Activated CD8-positive, alpha-beta T cell treated with anti-CD3 and anti-CD28 coated beads for 36 hours (primary cell): ENCODE measurements around the gene B9D2. TPM values are rescaled to one million over a fixed set of nuclear protein-coding genes. Genes with fewer than 3 reads are reported as not detected.

ENCODE experiments used
- ATAC-seq: fragments of 200-7000 bp; cut with Tn5 transposase; one replicate; pipeline ENCODE4 v1.10.0; 2021; ENCODE audit warnings: mild to moderate bottlenecking, moderate library complexity
- CTCF ChIA-PET: fragments of 350-600 bp; sonication (Branson Sonifier 250); formaldehyde crosslinking; loops from one replicate; lab custom pipeline; 2021; ENCODE audit warnings: antibody characterized with exemption; lab: Charles Lee
- POLR2A ChIA-PET: fragments of 350-600 bp; sonication (Branson Sonifier 250); formaldehyde crosslinking; loops from one replicate; lab custom pipeline; 2021; ENCODE audit warnings: antibody characterized with exemption; lab: Charles Lee
- DNase-seq: peaks from one replicate; pipeline ENCODE4 v3.0.0-alpha.2; 2020
- H3K27ac Mint-ChIP-seq: one replicate; pipeline ENCODE4 v1.8.0; 2021; ENCODE audit warnings: mild to moderate bottlenecking, mixed read lengths
- H3K27me3 Mint-ChIP-seq: one replicate; pipeline ENCODE4 v1.8.0; 2021; ENCODE audit warnings: mixed read lengths
- H3K36me3 Mint-ChIP-seq: one replicate; pipeline ENCODE4 v1.8.0; 2021; ENCODE audit warnings: low read depth, mixed read lengths
- H3K4me1 Mint-ChIP-seq: one replicate; pipeline ENCODE4 v1.8.0; 2021; ENCODE audit warnings: low read depth, mixed read lengths
- H3K4me3 Mint-ChIP-seq: one replicate; pipeline ENCODE4 v1.8.0; 2021; ENCODE audit warnings: mild to moderate bottlenecking, moderate library complexity, mixed read lengths
- H3K9me3 Mint-ChIP-seq: one replicate; pipeline ENCODE4 v1.8.0; 2021; ENCODE audit warnings: mixed read lengths
- CTCF ChIP-seq: fragments of 200-600 bp; IDR thresholded peaks from one replicate; pipeline ENCODE4 v1.8.0; 2022; ENCODE audit warnings: antibody characterized with exemption, mild to moderate bottlenecking
- intact Hi-C: fragments of 100-400 bp; cut with micrococcal nuclease; formaldehyde crosslinking; loops from one replicate; pipeline ENCODE4 v1.10.0; 2022
- total RNA-seq, 2 experiments: library from RNA; stranded (reverse); gene quantifications; one replicate each; pipeline ENCODE4 v1.2.3, GENCODE V29; 2021

B9D2 gene
- total RNA-seq, 2 experiments from 2014 or later, result 3.1 to 5.1 TPM

GRCh38 chr19:41366089-41366488 lies 2.1 kb upstream of the B9D2 start:
- no peaks in the 10 kb centered on the region for H3K27me3 Mint-ChIP-seq
- peaks cover 21% of the 10 kb centered on the region for H3K4me1 Mint-ChIP-seq
- peaks cover 4% of the 10 kb centered on the region for H3K36me3 Mint-ChIP-seq
- TF ChIP-seq CTCF, result peak; percentile 30
- H3K9me3 Mint-ChIP-seq, result no peaks in the 10 kb centered on the region
- ATAC-seq (no peak), DNase-seq (peak; percentile 57)
- CTCF ChIA-PET, result interaction anchor here (0.6 to 1.0 kb wide), 3 partner anchors 9 to 82 kb away, joined by 3 to 4 read pairs (median 3); no protein-coding TSS in a partner anchor
- no peak overlapping the region for H3K27ac Mint-ChIP-seq
- intact Hi-C loops, result no loop called here
- POLR2A ChIA-PET, result interaction anchor here (4.2 kb wide), 1 partner anchor 11 kb away, joined by 20 read pairs; no protein-coding TSS in a partner anchor
- no peak overlapping the region for H3K4me3 Mint-ChIP-seq

GRCh38 chr19:41364524-41365391 lies 809 bp upstream of the B9D2 start:
- peaks cover 25% of the 10 kb centered on the region for H3K4me1 Mint-ChIP-seq
- H3K36me3 Mint-ChIP-seq, result peaks cover 10% of the 10 kb centered on the region
- no peak for DNase-seq
- no peak for ATAC-seq
- CTCF ChIA-PET, result interaction anchor here (0.7 to 2.4 kb wide), 15 partner anchors 8 to 232 kb away, joined by 3 to 19 read pairs (median 5); partner anchors contain the start of gene TGFB1
- intact Hi-C loops, result no loop called here
- no peaks in the 10 kb centered on the region for H3K27me3 Mint-ChIP-seq
- TF ChIP-seq CTCF, result no peak
- H3K4me3 Mint-ChIP-seq, result peak overlapping the region; percentile 96
- POLR2A ChIA-PET, result interaction anchor here (1.0 to 4.2 kb wide), 8 partner anchors 10 to 62 kb away, joined by 3 to 30 read pairs (median 4); no protein-coding TSS in a partner anchor
- no peaks in the 10 kb centered on the region for H3K9me3 Mint-ChIP-seq
- H3K27ac Mint-ChIP-seq, result peak overlapping the region; percentile 99

GRCh38 chr19:41363371-41363752 lies 587 bp downstream of the B9D2 start:
- POLR2A ChIA-PET, result interaction anchor here (1.0 to 4.2 kb wide), 6 partner anchors 8 to 100 kb away, joined by 3 to 30 read pairs (median 4); no protein-coding TSS in a partner anchor
- intact Hi-C loops, result no loop called here
- peaks cover 13% of the 10 kb centered on the region for H3K36me3 Mint-ChIP-seq
- H3K27me3 Mint-ChIP-seq, result no peaks in the 10 kb centered on the region
- TF ChIP-seq CTCF, result no peak
- peak overlapping the region; percentile 96 for H3K4me3 Mint-ChIP-seq
- CTCF ChIA-PET, result interaction anchor here (0.9 to 2.4 kb wide), 8 partner anchors 8 to 207 kb away, joined by 3 to 19 read pairs (median 4); partner anchors contain the start of genes TGFB1 and TMEM91
- no peaks in the 10 kb centered on the region for H3K9me3 Mint-ChIP-seq
- peak overlapping the region; percentile 99 for H3K27ac Mint-ChIP-seq
- ATAC-seq (no peak), DNase-seq (no peak)
- H3K4me1 Mint-ChIP-seq, result peaks cover 30% of the 10 kb centered on the region

DNA sequence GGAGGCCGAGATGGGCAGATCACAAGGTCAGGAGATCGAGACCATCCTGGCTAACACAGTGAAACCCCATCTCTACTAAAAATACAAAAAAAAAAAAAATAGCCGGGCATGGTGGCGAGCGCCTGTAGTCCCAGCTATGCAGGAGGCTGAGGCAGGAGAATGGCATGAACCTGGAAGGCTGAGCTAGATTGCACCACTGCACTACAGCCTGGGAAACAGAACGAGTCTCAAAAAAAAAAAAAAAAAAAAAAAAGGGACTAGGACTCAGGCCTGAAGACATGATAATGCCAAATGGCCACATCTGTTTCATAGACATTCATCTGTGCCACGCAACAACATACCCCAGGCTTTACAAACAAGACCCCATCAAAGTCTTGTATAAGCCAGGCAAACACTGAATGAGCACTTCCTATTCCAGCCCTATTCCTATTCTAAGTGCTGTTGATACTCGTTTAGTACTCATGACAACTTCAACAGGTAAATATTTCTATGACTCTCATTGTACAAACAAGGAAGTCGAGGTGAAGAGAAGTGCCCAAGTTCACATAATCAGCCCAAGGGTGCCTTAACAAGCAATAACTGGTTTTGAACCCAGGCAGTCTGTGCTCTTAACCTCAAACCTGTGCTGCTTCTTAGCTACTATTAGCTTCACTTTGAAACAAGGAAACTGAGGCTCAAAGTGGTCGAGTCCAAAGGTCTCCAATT lies 1.7 kb downstream of the B9D2 start:
- no peaks in the 10 kb centered on the region for H3K9me3 Mint-ChIP-seq
- H3K36me3 Mint-ChIP-seq, result peaks cover 14% of the 10 kb centered on the region
- H3K27ac Mint-ChIP-seq, result no peak overlapping the region
- DNase-seq, result no peak
- TF ChIP-seq CTCF, result no peak
- no peaks in the 10 kb centered on the region for H3K27me3 Mint-ChIP-seq
- POLR2A ChIA-PET, result interaction anchor here (3.0 to 4.2 kb wide), 2 partner anchors 7 to 10 kb away, joined by 20 to 30 read pairs; no protein-coding TSS in a partner anchor
- H3K4me1 Mint-ChIP-seq, result peaks cover 39% of the 10 kb centered on the region
- CTCF ChIA-PET, result interaction anchor here (0.9 kb wide), 1 partner anchor 70 kb away, joined by 3 read pairs; no protein-coding TSS in a partner anchor
- no peak for ATAC-seq
- intact Hi-C loops, result no loop called here
- H3K4me3 Mint-ChIP-seq, result no peak overlapping the region
